Activated T-cell treated with anti-CD3 and anti-CD28 coated beads for 24 hours (primary cell): ENCODE measurements around the gene SENP7.
"Not testable (repeated sequence)": the region's sequence is repeated elsewhere in the genome, so short reads cannot be mapped to it uniquely, and the experiment has no call there.

ENCODE experiments used
- DNase-seq: peaks from one replicate; pipeline ENCODE4 v3.0.0-alpha.2; 2020; ENCODE audit warnings: low read depth

The SENP7 gene

GRCh38 chr3:101329016-101329673 lies 183.9 kb downstream of the SENP7 start:
- no peak for DNase-seq

GRCh38 chr3:101325393-101326134 lies 187.4 kb downstream of the SENP7 start:
- DNase-seq: no peak

- DNase-seq: no peak
Observed at GRCh38 chr3:101320475-101320874, 192.5 kb downstream of the SENP7 start, which contains the start of gene IMPG2. Gene IMPG2, minus strand, starts transcription at chr3:101320575. Its CDS starts 203 bp downstream, at chr3:101320372.

- no peak for DNase-seq
Observed at GRCh38 chr3:101319531-101319930, 193.5 kb downstream of the SENP7 start.

- DNase-seq: no peak
Observed at GRCh38 chr3:101312545-101312944, 200.5 kb downstream of the SENP7 start.

GRCh38 chr3:101311676-101312075 lies 201.3 kb downstream of the SENP7 start:
- DNase-seq: no peak

GRCh38 chr3:101310978-101311375 lies 202.0 kb downstream of the SENP7 start:
- DNase-seq: no peak

GRCh38 chr3:101308147-101308772 lies 204.8 kb downstream of the SENP7 start:
- not testable (repeated sequence) for DNase-seq

- DNase-seq: no peak
Observed at GRCh38 chr3:101303836-101304235, 209.2 kb downstream of the SENP7 start.

- DNase-seq: no peak
Observed at GRCh38 chr3:101303089-101303731, 209.8 kb downstream of the SENP7 start.

- no peak for DNase-seq
Observed at GRCh38 chr3:101300073-101300472, 212.9 kb downstream of the SENP7 start.

- DNase-seq: no peak
Observed at GRCh38 chr3:101292027-101292426, 221.0 kb downstream of the SENP7 start.

GRCh38 chr3:101288294-101288693 lies 224.7 kb downstream of the SENP7 start:
- no peak for DNase-seq

GRCh38 chr3:101284757-101285156 lies 228.3 kb downstream of the SENP7 start:
- DNase-seq: no peak

- DNase-seq: no peak
Observed at GRCh38 chr3:101281521-101282030, 231.4 kb downstream of the SENP7 start.

GRCh38 chr3:101279765-101280385 lies 233.1 kb downstream of the SENP7 start:
- no peak for DNase-seq

GRCh38 chr3:101279162-101279561 lies 233.8 kb downstream of the SENP7 start:
- no peak for DNase-seq

- no peak for DNase-seq
Observed at GRCh38 chr3:101278727-101279126, 234.3 kb downstream of the SENP7 start.
